Measurements from ENCODE around the gene MEX3D. TPM values are rescaled to one million over a fixed set of nuclear protein-coding genes. Genes with fewer than 3 reads are reported as not detected.
A peak's percentile ranks its signal among the peaks of the same experiment; 100 is the strongest.

Gene MEX3D
- total RNA-seq, 1 experiment from 2014 or later: 69.2 TPM

- Histone ChIP-seq H3K9ac (ENCODE audit: low read length) (no peak overlapping the region), H3K36me3 (ENCODE audit: control insufficient read depth in 1 of 2, insufficient read depth in 2 of 2, low read length in 2 of 2) (peaks cover 4 to 5% of the 10 kb centered on the region in 2 experiments; a peak in 1 of 4 replicates), H3K9me2 (ENCODE audit: insufficient read depth) (no peaks in the 10 kb centered on the region), H3K4me3 (replicated peaks in 1 of 2; ENCODE audit: low read depth in 1 of 2, low read length in 2 of 2) (no peak overlapping the region), H3K4me2 (ENCODE audit: low read length) (no peak overlapping the region), H3K4me1 (ENCODE audit: control insufficient read depth in 1 of 2, insufficient read depth in 2 of 2, low read length in 2 of 2) (no peaks in the 10 kb centered on the region), H3K79me2 (ENCODE audit: insufficient read depth, low read length) (no peaks in the 10 kb centered on the region), H4K20me1 (ENCODE audit: insufficient read depth) (no peaks in the 10 kb centered on the region), H3K9me3 (ENCODE audit: control insufficient read depth in 1 of 2, insufficient read depth in 1 of 2, low read depth in 1 of 2, low read length in 2 of 2) (no peaks in the 10 kb centered on the region), H3K27ac (ENCODE audit: low read depth, low read length) (no peak overlapping the region), H3K27me3 (ENCODE audit: insufficient read depth, low read length) (no peaks in the 10 kb centered on the region), H2AFZ (ENCODE audit: low read depth, low read length, poor library complexity, severe bottlenecking) (no peak overlapping the region)
- ChIA-PET CTCF (no interaction called here), RAD21 (ENCODE audit: low non-redundant PET in 1 of 2, low total read pairs in 2 of 2, uncharacterized antibody in 2 of 2, unreplicated experiment in 2 of 2) (interaction anchor here in 1 of 2 experiments (0.7 kb wide), 1 partner anchor 13 kb away, joined by 3 read pairs; no protein-coding TSS in a partner anchor), POLR2A (no interaction called here)
- DNase-seq (ENCODE audit: low read depth, low spot score) (no peak), ATAC-seq (0 out of 2 replicates have a peak, but pooled peaks have one; percentile 5)
- intact Hi-C loops (cut with micrococcal nuclease): no loop called here
- BruUV-seq (replicated peaks): no TSS peak
- TF ChIP-seq RAD21 (IDR thresholded peaks at IDR 0.05; ENCODE audit: low read depth) (no peak), YY1 (IDR thresholded peaks at IDR 0.05; ENCODE audit: extremely low read depth, insufficient replicate concordance, low read depth, low read length) (no peak), CEBPB (IDR thresholded peaks at IDR 0.05; ENCODE audit: low read depth) (no peak), FOSL1 (IDR thresholded peaks at IDR 0.05; ENCODE audit: low read depth) (no peak), JUND (IDR thresholded peaks at IDR 0.05) (no peak), ZBTB33 (IDR thresholded peaks at IDR 0.05; ENCODE audit: extremely low read depth, insufficient replicate concordance, low read length) (no peak), CBX3 (IDR thresholded peaks at IDR 0.05; ENCODE audit: low read depth) (no peak), POLR2AphosphoS5 (IDR thresholded peaks at IDR 0.05; ENCODE audit: low read depth, low read length) (no peak), SRF (IDR thresholded peaks at IDR 0.05; ENCODE audit: low read depth) (no peak), EZH2 (IDR thresholded peaks at IDR 0.05) (no peak), POLR2A (IDR thresholded peaks at IDR 0.05; ENCODE audit: borderline replicate concordance, extremely low read depth, insufficient read depth, insufficient read length) (no peak), ATF3 (IDR thresholded peaks at IDR 0.05) (no peak), REST (IDR thresholded peaks at IDR 0.05; ENCODE audit: low read depth) (no peak), SP1 (IDR thresholded peaks at IDR 0.05; ENCODE audit: low read depth) (no peak), EZH2phosphoT487 (IDR thresholded peaks at IDR 0.05; ENCODE audit: borderline replicate concordance) (no peak), CTCF (IDR thresholded peaks at IDR 0.05 in 2 of 3, conservative IDR thresholded peaks at IDR 0.05 in 1 of 3; ENCODE audit: borderline replicate concordance in 1 of 3, insufficient read depth in 1 of 3, low read depth in 2 of 3, low read length in 2 of 3) (no peak), TCF7L2 (IDR thresholded peaks at IDR 0.05; ENCODE audit: borderline replicate concordance, extremely low read depth, insufficient read depth, insufficient read length) (no peak), ZFX (IDR thresholded peaks at IDR 0.05) (no peak), ZNF274 (IDR thresholded peaks at IDR 0.05; ENCODE audit: low read depth, low read length) (no peak)
These were observed 7.5 kb upstream of the MEX3D start for GRCh38 chr19:1575323-1576241.

Measured in HCT116 (cell line).